ENCODE results near the gene CHMP4B.

CHMP4B gene

DNA sequence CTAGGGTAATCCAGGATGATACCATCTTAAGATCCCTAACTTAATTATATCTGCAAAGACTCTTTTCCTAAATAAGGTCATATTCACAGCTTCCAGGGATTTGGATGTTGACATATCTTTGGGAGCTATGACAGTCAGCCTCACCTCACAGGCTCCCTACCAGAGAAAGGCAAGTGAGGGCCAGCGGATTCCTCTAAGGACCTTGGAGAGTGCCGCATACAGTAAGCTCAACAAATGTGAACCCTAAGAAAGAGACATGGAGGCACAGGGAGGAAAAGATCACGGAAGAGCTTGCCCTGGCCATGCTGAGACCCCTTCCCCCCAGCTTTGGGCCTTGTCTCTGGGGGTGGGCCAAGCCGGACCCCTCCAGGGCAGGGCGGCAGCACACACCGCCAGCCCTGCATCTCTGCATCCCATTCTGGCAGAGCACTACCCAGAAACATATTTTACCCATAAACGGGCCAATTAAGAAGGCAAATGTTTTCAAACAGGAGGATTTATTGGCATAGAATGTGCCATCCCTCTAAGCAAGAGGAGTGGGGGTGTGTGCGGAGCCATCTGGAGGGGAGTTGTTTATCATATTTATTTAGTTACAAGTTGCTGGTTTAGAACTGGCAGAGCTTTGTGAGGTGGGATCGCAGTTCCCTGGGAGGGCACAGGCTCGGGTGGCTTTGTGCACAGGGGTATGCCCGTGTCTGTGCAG is 55.4 kb downstream of the CHMP4B start:
- DNase-seq: no peak

DNA sequence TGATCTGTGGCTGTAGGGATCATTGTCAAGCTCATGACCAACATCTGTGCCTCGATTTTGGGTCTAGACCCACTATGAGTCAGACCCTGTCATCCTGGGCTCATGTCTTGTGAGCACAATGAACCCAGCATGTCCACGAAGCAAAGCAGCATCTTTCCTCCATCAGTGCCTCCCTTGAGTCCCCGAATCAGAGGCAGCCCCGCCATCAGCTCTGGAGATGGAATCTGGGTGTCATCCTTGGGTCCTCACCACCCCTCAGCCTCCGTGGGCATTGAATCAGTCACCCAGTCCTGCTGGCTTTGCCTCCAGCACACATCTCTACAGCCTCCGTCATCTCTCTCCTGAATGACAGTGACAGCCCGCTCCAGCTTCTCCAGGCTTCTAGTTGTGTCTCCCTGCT is 56.9 kb downstream of the CHMP4B start:
- no peak for DNase-seq

DNA sequence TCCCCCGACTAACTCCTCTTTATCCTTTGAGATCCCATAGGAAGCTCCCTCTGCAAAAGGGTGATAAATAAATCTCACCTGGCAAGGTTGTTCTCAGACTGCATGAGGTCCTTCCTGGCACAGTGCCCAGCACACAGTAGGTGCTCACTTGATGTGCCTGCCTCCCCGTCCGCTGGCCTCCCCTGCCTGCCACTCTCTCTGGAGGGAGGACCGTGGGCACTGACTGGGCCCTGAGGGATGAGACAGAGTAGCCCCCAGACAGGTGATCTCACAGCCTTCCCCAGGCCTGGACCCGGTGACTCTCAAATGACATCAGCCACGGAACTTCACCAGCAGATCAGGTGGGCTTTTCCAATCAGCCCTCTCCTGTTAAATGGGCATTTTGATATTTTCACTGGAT is 57.4 kb downstream of the CHMP4B start:
- no peak for DNase-seq

DNA sequence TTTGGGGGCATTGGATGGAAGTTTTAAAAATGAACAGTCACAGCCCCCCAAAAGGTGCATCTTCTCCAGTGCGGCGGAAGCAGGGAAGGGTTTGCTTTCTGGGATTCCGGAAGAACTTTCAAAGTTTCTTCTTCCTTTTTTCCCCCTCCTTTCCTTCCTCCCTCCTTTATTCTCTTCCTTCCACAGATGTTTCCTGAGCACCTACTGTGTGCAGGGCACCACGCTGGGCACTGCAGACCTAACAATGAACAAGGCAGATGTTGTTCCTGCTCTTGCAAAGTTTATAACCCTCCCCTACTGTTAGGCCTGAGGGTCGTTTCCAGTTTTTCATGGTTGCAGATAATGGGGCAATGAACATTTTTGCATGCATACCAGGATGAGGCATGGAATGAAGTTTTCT is 58.1 kb downstream of the CHMP4B start:
- DNase-seq: no peak

DNA sequence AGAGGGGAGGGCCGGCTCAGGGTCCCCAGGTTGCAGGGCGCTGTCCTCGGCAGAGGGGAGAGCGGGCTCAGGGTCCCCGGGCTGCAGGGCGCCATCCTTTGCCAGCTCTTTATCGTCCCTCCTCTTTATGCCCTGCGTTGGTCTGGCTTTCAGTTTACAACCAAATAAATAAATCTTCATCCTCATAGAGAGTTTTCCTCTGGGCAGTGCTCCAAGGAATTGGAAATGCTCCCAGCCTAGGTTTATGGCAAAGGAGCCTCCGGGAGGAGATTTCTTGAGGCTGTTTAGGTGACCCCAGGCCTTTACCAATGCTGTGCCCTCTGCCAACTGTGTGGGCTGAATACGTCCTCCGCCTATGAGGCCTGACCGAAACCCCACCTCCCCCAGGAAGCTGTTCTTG is 60.2 kb downstream of the CHMP4B start:
- DNase-seq: no peak

DNA sequence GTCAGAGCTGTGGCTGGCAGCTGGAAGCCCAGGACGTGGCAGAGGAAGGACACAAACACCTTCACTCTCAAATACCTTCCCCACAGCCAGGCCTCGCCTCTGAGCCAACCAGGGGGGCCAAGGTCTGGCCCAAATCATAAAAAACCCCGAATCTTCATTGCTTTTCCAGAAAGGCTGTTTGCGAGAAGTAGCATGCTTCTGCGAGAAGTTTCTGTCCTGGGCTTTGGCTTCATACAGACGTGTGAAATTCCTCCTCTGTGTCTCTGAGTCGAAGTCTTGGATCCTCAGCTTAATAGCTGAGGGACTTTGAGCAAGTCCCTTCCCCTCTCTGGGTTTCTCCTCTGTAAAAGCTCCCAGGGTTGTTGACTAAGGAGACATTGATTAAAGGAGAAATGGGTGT is 63.0 kb downstream of the CHMP4B start:
- no peak for DNase-seq

DNA sequence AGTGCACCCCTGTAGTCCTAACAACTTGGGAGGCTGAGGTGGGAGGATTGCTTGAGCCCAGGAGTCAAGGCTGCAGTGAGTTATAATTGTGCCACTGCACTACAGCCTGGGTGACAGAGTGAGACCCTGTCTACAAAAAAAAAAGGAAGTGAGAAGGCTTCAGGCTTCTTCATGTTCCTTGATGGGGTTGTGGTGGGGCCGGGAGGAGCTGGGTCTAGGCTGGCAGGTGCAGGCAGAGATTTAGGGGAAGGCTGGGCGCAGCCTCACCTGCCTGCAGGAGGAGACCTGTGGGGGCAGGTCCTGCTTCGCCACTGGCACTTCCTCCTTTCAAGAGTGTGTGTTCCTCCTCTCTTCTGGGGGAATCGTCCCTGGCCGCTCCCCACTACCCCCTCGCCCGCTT is 63.9 kb downstream of the CHMP4B start:
- DNase-seq: no peak

DNA sequence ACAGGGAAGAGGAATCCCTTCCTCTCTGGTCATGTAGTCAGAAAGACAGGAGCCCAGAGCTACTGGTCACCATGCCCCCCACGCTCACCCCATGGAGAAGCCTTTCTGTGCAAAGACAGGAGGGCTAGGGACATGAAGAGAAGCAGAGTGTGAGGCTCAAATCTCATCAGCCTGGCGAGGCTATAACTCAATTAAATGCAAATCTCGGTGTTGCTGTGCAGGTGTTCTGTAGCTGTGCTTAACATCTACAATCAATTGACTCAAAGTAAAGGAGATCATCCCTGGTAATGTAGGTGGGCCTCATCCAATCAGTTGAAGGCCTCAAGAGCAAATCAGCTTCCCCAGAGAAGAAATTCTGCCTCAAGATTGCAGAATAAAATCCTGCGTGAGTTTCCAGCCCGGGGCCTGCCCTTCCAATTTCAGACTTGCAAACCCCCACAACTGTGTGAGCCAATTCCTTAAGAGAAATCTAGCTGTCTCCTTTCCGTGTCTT is 64.4 kb downstream of the CHMP4B start:
- DNase-seq: no peak

DNA sequence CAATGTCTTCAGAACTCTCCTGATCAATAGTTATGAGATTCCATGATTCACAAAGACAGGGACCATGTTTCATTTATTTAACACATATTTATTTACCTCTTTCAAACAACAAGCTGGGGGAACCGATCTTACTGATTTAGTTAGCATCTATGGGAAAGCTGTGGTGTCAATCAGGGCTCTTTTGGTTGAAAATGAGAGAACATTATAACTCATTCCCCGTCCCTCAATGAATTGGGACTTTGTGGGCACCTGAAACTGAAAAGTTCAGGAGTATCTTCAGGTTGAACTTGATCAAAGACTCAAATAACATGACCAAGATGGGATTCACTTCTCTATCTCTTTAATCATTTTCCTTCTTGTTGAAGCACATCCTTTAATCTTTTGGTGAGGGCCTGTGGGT is 67.4 kb downstream of the CHMP4B start:
- DNase-seq: no peak

DNA sequence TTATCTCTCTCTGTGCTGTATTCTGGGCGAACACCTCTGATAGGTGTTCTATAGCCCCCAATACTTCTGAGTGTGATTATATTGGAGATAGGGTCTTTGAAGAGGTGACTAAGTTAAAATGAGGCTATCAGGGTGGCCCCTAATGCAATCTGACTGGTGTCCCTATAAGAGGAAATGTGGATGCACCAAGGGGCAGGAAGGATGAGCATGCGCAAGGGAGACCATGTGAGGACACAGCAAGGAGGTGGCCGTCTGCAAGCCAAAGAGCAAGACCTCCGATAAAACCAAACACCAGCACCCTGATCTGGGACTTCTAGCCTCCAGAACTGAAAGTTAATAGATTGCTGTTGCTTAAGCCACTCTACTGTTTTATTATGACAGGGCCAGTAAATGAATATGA is 69.2 kb downstream of the CHMP4B start:
- DNase-seq: no peak

DNA sequence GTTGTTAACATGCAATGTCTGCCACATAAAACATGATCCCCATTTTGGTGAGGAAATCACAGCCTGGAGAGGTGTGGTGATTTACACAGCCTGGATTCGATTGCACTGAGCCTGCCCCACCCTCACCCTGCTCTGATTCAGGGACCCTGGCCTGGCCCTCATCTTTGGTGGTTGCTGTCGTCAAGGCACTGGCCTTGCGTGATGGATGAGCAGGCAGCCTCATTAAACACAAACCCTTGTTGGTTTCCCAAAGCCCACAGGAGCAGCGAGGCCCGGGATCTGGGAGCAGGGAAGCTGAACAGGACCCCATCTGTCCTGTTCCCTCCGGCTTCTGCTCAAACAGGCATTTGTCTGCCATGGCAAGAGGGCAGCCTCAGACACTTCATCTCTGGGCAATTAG is 70.8 kb downstream of the CHMP4B start:
- DNase-seq: no peak

DNA sequence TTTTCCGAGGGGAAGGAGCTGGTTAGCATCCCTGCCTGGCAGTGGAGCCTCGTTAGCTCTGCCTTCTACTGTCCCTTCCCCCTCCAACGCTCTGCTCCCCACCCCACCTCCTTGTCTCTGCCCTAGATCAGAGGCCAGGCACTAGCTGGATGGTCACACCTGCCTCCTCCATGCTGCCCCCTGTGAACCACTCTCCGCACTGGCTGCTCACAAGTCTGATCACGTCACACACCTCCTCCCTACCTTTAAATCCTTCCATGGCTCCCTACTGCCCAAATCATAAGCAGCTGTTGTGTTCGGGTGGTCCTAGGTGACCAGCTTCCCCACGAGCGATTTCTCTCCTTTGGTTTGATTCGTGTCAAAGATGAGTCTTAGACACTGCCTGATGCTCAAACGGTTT is 71.3 kb downstream of the CHMP4B start:
- DNase-seq: no peak

DNA sequence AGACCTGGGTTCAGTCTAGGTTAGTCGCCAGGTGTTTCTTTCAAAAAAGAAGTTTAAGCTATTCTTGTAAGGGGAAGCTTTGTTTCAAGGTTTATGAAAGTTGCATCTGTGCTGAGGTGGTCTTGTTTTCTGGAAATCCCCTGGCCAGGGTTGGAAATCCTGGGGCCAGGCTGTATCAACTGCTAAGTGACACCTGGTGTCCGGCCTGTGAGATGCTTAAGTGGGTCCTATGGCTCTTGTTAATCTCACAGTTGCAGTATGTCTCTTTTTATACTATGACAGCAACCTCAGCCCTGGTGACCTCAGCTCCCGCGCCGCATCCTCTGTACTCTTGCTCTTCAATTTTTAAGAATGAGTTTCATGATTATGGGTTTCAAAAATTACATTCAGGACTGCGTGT is 72.0 kb downstream of the CHMP4B start:
- no peak for DNase-seq

DNA sequence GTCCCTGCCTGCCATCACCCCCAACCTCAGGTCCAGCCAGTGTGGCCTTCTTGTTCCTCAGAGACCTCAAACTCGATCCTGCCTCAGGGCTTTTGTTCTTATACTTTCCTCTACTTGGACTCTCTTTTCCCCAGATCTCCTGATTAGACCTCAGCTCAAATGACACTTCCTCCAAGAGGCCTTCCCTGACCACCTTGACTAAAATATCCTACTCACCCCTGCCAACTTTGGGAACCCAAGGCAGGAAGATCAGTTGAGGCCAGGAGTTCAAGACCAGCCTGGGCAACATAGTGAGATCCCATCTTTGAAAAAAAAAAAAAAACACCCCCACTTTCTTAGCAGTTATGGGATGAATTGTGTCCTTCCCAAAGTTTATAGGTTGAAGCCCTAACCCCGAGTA is 73.5 kb downstream of the CHMP4B start:
- no peak for DNase-seq

DNA sequence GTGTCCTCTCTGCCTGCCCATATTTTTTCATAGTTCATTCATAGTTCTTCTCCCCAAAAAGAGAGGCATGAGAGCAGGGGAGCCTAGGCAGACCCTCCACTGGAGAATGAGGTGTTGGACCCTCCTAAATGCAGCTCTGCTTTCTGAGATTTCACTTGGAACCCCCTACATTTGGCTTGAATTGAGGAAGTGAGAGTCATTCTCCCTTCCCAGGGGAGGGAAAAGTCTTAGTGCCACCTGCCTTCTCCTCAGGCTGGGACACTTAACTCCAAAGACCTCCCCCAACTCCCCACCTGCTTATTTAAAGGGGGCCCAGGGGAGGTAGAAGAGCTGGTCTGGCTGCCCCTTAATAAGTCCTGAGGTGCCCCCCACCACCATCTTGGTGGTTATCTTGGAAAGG is 78.2 kb downstream of the CHMP4B start:
- no peak for DNase-seq

DNA sequence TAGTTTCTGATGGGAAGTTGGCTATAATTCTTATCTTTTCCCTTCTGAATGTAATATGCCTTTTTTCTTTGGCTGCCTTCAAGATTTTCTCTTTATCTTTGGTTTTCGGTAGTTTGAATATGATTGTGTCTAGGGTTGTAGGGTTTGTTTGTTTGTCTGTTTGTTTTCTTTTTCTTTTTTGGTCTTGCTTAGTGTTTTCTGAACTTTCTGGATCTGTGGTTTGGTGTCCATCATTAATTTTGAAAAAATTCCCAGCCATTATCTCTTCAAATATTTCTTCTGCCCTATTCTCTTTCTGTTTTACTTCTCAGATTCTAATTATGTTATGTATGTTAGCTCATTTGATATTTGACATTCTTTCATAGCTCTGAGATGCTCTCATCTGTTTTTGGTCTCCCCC is 79.4 kb downstream of the CHMP4B start:
- no peak for DNase-seq

DNA sequence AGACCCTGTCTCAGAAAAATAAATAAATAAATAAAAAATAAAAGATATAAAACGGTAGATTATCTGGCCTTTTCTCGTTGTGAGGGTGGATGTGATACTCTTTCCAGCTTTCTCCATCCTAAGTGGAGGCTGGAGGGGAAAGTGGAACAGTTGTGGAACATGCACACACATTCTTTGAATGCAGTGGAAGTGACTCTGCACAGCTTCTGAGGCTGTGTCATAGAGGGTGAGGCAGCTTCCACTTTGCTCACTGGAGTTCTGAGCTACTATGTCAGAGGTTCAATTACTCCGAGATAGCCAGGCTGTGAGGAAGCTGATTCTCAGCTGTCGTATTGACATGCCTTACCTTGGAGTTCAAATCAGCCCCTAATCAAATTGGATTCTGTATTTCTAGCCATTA is 82.2 kb downstream of the CHMP4B start:
- DNase-seq: no peak

DNA sequence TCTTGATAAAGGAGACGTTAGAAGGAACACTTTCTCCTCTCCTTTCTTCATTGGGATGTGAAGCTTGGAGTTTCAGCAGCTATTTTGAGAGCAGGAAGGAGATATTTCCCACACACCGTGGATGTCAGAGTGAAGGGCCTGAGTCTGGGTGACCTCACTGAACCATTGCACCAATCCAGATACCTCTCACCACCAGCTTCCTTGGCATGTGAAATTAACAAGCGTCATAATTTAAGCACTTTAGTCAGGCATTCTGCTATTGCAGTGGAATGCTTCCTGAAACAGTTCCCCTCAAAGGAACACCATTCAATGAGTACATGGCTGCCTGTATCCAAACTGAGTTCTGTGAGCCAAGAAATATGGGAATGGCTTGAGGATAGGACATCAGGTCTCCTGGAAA is 83.7 kb downstream of the CHMP4B start:
- DNase-seq: no peak

DNA sequence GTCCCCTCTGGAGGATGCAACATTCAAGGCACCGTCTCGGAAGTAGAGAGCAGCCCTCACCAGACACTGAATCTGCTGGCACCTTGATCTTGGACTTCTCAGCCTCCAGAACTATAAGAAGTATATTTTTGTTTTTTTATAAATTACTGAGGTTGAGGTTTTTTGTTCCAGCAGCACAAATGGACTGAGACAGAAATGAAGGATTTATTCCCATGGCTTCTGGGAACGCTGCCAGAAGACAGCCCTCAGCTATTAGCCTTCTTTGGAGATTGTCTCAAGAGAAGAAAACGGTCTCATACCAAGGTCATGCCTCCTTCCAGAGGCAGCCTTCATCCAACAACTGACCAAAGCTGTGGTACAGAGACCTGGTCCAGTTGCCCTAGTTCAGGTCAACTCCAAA is 85.4 kb downstream of the CHMP4B start:
- no peak for DNase-seq

DNA sequence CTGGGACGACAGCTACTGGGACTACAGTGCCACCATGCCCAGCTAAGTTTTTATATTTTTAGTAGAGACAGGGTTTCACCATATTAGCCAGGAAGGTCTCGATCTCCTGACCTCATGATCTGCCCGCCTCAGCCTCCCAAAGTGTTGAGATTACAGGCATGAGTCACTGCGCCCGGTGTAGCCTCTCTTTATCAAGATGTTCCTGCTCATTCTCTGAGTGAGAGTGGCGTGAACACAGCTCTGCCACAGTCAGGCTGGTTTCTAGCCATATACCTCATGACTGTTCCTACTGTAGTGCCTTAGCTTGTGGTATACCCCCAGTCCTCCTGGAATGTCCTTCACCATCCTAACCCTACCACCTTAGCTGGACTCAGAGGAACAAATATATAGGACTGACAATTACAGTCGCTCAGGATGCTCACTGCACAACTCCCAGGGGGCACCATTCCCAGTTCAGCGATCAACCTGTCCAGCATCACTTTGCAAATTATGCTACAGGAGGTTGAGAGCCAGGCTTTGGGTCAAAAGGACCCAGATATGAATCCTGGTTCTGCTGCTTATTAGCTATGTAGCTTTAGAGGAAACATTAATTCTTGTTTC is 86.3 kb downstream of the CHMP4B start:
- DNase-seq: no peak

DNA sequence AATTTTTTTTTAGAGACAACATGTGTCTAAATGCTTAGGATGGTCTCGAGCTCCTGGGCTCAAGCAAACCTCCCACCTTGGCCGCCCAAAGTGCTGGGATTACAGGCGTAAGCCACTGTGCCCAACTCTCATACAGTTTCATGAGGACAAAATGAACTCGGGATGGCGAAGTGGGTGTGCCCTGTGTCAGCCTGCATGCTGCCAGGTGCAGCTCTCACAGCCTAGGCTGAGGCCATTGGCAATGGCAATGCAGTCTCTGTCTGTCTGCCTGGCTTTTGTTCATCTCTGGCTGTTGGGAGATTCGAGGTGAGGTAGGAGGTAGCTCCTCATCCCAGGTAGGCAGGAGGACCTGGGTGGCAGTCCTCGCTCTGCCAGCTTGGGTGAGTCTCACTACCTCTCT is 88.0 kb downstream of the CHMP4B start:
- no peak for DNase-seq

DNA sequence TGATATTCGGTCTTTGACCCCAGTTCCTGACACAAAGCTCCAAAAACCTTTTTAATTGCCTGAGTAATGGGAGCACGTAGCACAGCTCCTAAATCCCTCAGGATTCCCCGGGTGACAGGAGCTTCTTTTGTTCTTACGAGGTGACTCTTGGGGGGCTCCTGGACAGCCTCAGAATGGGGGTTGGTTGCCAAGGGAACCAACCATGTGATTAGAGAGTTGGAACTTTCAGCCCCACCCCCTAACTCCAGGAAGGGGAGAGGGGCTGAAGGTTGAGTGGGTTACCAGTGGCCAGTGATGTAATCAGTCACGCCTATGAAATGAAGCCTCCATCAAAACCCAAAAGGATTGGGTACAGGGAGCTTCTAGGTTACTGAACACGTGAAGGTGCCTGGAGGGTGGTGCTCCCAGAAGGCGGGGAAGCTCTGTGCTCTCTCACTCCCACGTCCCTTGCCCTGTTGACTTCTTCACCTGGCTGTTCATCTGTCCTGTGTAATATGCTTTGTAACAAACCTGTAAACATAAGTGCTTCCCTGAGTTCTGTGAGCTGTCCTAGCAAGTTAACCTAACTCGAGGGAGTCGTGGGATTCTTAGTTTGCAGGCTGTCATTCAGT is 89.5 kb downstream of the CHMP4B start:
- no peak for DNase-seq

DNA sequence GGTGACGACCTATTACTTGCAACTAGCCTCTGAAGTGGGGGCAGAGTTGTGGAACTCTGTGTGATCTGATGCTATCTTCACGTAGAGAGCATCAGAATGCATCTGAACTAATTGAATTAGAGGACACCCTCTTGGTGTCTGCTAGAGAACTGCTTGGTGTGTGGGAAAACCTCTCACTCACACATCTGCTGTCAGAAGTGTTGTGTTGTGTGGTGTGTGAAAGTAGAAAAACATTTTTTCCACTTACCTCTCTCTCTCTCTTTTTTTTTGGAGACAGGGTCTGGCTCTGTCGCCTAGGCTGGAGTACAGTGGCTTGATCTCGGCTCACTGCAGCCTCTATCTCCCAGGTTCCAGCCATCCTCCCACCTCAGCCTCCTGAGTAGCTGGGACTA is 90.0 kb downstream of the CHMP4B start:
- no peak for DNase-seq

DNA sequence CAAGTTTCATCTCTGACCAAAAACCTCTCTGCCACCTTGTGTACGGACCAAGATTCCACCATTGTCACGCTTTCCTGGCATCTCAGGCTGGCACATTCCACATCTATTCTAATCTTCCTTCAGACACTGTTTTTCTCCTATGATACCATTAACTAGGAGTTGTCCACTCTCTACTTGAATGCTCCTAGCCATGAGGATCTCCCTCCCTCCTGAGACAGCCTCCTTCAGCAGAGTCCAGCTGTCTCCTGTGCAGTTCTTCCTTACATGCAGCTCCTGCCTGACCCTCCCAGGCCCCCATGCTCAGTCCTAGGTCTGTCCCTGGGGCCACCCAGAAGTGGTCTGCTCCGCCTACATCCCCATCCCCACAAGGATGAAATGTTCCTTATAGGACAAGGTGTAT is 90.9 kb downstream of the CHMP4B start:
- no peak for DNase-seq

Data from activated gamma-delta T cell treated with Interleukin-2 at 50 U/mL for 16 hours (primary cell).